ENCODE data around the gene LETM1. TPM values are rescaled to one million over a fixed set of nuclear protein-coding genes. Genes with fewer than 3 reads are reported as not detected.

The LETM1 gene
- total RNA-seq, 1 donor from 2014 or later: 98.7 TPM

- Mint-ChIP-seq H3K36me3 (ENCODE audit: low read depth) (peaks cover 49% of the 10 kb centered on the region), H3K4me1 (no peaks in the 10 kb centered on the region), H3K9me3 (no peaks in the 10 kb centered on the region), H3K27ac (no peak overlapping the region), H3K27me3 (no peaks in the 10 kb centered on the region), H3K4me3 (no peak overlapping the region)
- intact Hi-C loops (cut with micrococcal nuclease): no loop called here
- no peak for DNase-seq
These were observed 33.1 kb downstream of the LETM1 start for GRCh38 chr4:1822568-1823544.

- no peak for DNase-seq
- peaks cover 53% of the 10 kb centered on the region for H3K36me3 Mint-ChIP-seq (ENCODE audit: low read depth)
- H3K27me3 Mint-ChIP-seq: no peaks in the 10 kb centered on the region
- intact Hi-C loops (cut with micrococcal nuclease): no loop called here
- no peaks in the 10 kb centered on the region for H3K4me1 Mint-ChIP-seq
- H3K9me3 Mint-ChIP-seq: no peaks in the 10 kb centered on the region
- H3K27ac Mint-ChIP-seq: no peak overlapping the region
- no peak overlapping the region for H3K4me3 Mint-ChIP-seq
These were observed 34.0 kb downstream of the LETM1 start for GRCh38 chr4:1821679-1822567.

DNA sequence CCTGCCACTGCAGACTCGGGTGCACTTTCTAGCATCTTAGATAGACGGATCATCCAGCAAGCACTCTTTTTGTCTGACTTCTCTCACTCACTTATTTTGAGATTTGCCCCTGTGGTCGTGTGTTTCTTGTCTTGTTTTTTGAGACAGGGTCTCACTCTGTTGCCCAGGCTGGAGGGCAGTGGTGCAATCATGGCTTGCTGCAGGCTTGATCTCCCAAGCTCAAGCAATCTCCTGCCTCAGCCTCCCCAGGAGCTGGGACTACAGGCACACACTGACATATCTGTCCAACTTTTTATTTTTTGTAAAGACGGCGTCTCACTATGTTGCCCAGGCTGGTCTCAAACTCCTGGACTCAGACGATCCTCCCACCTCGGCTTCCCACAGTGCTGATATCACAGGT is 36.1 kb downstream of the LETM1 start:
- H3K27ac Mint-ChIP-seq: no peak overlapping the region
- intact Hi-C loops (cut with micrococcal nuclease): no loop called here
- H3K4me3 Mint-ChIP-seq: no peak overlapping the region
- peaks cover 52% of the 10 kb centered on the region for H3K36me3 Mint-ChIP-seq (ENCODE audit: low read depth)
- H3K4me1 Mint-ChIP-seq: no peaks in the 10 kb centered on the region
- no peaks in the 10 kb centered on the region for H3K27me3 Mint-ChIP-seq
- no peak for DNase-seq
- H3K9me3 Mint-ChIP-seq: no peaks in the 10 kb centered on the region

DNA sequence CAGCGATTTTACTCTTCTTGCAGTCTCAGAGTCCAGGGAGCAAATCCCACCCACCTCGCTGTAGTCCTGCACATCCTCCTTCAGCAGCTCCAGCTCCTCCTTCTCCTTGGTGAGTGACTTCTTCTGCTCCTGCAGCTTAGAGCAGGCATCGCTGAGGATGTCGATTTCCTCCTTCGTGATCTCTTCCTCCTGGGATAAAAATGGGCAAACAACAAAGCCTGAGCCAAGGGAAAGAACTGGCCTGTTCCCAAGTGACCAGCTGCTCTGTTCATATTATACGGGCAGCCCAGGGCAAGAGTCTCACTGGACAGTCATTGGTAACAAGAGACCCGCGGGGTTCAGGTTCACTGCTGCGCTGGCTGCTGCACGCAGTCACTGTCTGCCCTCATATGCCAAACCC is 36.7 kb downstream of the LETM1 start:
- H3K4me1 Mint-ChIP-seq: no peaks in the 10 kb centered on the region
- H3K27ac Mint-ChIP-seq: no peak overlapping the region
- peaks cover 54% of the 10 kb centered on the region for H3K36me3 Mint-ChIP-seq (ENCODE audit: low read depth)
- no peaks in the 10 kb centered on the region for H3K9me3 Mint-ChIP-seq
- intact Hi-C loops (cut with micrococcal nuclease): no loop called here
- no peak overlapping the region for H3K4me3 Mint-ChIP-seq
- no peaks in the 10 kb centered on the region for H3K27me3 Mint-ChIP-seq
- no peak for DNase-seq

GRCh38 chr4:1815997-1816860 is 39.7 kb downstream of the LETM1 start:
- Mint-ChIP-seq H3K9me3 (no peaks in the 10 kb centered on the region), H3K36me3 (ENCODE audit: low read depth) (peaks cover 47% of the 10 kb centered on the region)
- intact Hi-C loops (cut with micrococcal nuclease): no loop called here

GRCh38 chr4:1815096-1815996 is 40.6 kb downstream of the LETM1 start:
- intact Hi-C loops (cut with micrococcal nuclease): no loop called here
- Mint-ChIP-seq H3K9me3 (no peaks in the 10 kb centered on the region), H3K27me3 (no peaks in the 10 kb centered on the region), H3K4me1 (no peaks in the 10 kb centered on the region), H3K36me3 (ENCODE audit: low read depth) (peaks cover 47% of the 10 kb centered on the region), H3K4me3 (no peak overlapping the region), H3K27ac (no peak overlapping the region)
- DNase-seq: no peak

More at GRCh38 chr4:1815997-1816860, 39.7 kb downstream of the LETM1 start:
- Mint-ChIP-seq H3K4me3 (no peak overlapping the region), H3K4me1 (no peaks in the 10 kb centered on the region), H3K27me3 (no peaks in the 10 kb centered on the region), H3K27ac (no peak overlapping the region)
- no peak for DNase-seq

DNA sequence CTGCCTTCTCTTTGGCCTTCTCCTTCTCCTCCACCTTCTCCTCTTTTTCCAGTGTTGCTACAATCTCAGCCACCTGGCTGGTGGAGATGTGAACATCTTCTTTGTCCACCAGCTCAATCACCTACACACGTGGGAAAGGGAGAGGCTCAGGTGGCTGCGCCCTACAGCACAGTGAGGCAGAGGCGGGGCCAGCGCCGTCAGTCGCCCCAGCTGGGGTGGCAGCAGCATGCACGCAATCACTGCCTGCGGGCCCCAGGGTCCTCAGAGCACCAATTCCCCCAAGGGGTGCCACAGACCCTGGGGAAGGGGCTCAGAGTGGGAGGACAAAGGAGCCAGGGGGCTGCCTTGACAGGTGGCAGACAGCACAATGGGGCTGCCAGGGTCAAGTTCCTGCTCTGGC is 41.5 kb downstream of the LETM1 start:
- H3K4me1 Mint-ChIP-seq: no peaks in the 10 kb centered on the region
- H3K27me3 Mint-ChIP-seq: no peaks in the 10 kb centered on the region
- intact Hi-C loops (cut with micrococcal nuclease): no loop called here
- peaks cover 40% of the 10 kb centered on the region for H3K36me3 Mint-ChIP-seq (ENCODE audit: low read depth)
- no peaks in the 10 kb centered on the region for H3K9me3 Mint-ChIP-seq
- no peak overlapping the region for H3K27ac Mint-ChIP-seq
- DNase-seq: no peak
- H3K4me3 Mint-ChIP-seq: no peak overlapping the region

DNA sequence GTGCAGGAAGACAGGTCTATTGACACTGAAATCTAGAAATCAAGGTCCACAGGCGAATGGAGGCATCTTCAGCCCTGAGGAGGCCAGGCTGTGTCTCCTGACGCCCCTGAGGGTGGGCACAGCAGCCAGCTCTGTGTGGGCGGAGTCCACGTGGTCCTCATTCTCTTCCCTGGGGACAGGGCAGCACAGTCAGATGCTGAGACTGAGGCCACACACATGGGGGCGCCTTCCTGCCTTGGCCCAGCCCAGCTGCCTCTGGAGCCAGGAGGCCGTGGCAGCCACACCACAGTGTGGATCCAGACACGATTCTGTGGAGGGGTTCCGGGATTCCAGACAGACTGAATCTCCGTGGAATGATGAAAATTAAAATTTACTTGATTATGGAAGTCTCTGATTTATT is 42.0 kb downstream of the LETM1 start:
- no peak for DNase-seq
- no peaks in the 10 kb centered on the region for H3K27me3 Mint-ChIP-seq
- H3K4me3 Mint-ChIP-seq: no peak overlapping the region
- H3K9me3 Mint-ChIP-seq: no peaks in the 10 kb centered on the region
- H3K4me1 Mint-ChIP-seq: no peaks in the 10 kb centered on the region
- intact Hi-C loops (cut with micrococcal nuclease): no loop called here
- H3K36me3 Mint-ChIP-seq (ENCODE audit: low read depth): peaks cover 35% of the 10 kb centered on the region
- no peak overlapping the region for H3K27ac Mint-ChIP-seq

- H3K27ac Mint-ChIP-seq: no peak overlapping the region
- H3K9me3 Mint-ChIP-seq: no peaks in the 10 kb centered on the region
These were observed 42.7 kb downstream of the LETM1 start for GRCh38 chr4:1813231-1813630.

GRCh38 chr4:1812720-1813119 is 43.2 kb downstream of the LETM1 start:
- Mint-ChIP-seq H3K36me3 (ENCODE audit: low read depth) (peaks cover 27% of the 10 kb centered on the region), H3K4me3 (no peak overlapping the region), H3K27me3 (no peaks in the 10 kb centered on the region), H3K4me1 (no peaks in the 10 kb centered on the region), H3K9me3 (no peaks in the 10 kb centered on the region), H3K27ac (no peak overlapping the region)
- DNase-seq: no peak
- intact Hi-C loops (cut with micrococcal nuclease): no loop called here

More at GRCh38 chr4:1813231-1813630, 42.7 kb downstream of the LETM1 start:
- Mint-ChIP-seq H3K4me1 (no peaks in the 10 kb centered on the region), H3K4me3 (no peak overlapping the region), H3K36me3 (ENCODE audit: low read depth) (peaks cover 32% of the 10 kb centered on the region), H3K27me3 (no peaks in the 10 kb centered on the region)
- DNase-seq: no peak
- intact Hi-C loops (cut with micrococcal nuclease): no loop called here

DNA sequence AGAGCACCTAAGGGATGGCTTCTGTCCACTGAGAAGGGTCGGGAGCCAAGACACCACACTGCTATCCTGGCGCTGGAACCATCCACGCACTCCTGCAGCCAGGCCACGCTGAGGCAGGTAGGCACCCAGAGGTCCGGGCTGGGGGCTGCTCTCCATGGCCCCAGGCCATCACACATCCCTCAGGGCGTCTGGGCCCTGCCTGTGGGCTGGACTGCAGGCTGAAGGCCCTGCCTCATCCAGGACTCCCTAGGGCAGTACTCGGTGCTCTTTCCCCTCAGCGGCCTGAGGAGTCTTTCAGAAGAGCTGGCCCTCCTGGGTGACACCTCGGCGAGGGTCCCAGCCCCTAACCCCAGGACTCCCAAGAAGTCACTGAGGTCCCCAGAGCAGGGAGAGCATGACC is 45.2 kb downstream of the LETM1 start:
- Mint-ChIP-seq H3K36me3 (ENCODE audit: low read depth) (peaks cover 13% of the 10 kb centered on the region), H3K4me3 (no peak overlapping the region), H3K9me3 (no peaks in the 10 kb centered on the region), H3K4me1 (no peaks in the 10 kb centered on the region), H3K27ac (no peak overlapping the region), H3K27me3 (no peaks in the 10 kb centered on the region)
- no peak for DNase-seq
- intact Hi-C loops (cut with micrococcal nuclease): loop anchor here (1.0 kb wide), 1 partner anchor 62 kb away; no protein-coding TSS in a partner anchor

DNA sequence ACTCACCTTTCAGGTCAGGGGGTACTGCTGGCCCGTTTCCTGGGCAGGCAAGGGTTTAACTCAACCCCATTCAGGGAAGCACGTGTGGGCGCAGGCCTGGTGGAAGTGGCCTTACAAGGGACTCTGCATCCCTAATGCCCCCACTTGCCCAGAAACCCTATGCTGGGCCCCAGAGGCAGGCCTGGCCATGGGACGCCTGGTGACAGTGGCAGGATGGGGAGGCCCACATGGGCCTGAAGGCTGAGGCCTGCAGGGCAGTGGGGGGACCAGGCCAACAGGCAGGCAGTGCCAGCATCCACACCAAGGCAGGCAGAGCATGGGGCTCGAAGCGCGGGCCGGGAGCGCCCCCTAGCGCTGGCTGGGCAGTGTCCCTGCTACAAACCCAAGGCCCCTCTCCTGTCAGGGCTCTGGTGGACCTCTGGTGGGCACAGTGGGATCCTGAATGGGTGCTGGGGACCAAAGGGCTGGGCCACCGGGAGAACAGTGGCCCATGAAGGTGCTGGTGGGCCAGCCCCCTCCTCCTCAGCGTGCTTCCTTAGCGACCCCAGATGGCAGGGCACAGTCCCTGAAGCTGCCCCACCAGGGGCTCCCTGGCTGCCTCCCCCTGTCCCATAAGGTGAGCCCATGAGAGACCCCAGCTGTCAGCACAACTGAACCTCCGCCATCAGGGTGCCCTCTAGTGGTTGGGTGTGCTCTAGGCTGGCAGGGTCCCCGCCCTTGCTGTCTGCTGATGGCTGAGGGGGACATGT is 46.0 kb downstream of the LETM1 start:
- no peak overlapping the region for H3K4me3 Mint-ChIP-seq
- H3K27me3 Mint-ChIP-seq: no peaks in the 10 kb centered on the region
- DNase-seq: peak; percentile 92
- no peaks in the 10 kb centered on the region for H3K4me1 Mint-ChIP-seq
- no peaks in the 10 kb centered on the region for H3K9me3 Mint-ChIP-seq
- peaks cover 11% of the 10 kb centered on the region for H3K36me3 Mint-ChIP-seq (ENCODE audit: low read depth)
- intact Hi-C loops (cut with micrococcal nuclease): loop anchor here (1.0 kb wide), 1 partner anchor 62 kb away; no protein-coding TSS in a partner anchor
- H3K27ac Mint-ChIP-seq: no peak overlapping the region
